HepG2 (cell line): Measurements from ENCODE around the gene LAMP2. TPM values are rescaled to one million over a fixed set of nuclear protein-coding genes. Genes with fewer than 3 reads are reported as not detected.

ENCODE experiments used
- MZF1 ChIP-seq: sonication (generic); formaldehyde crosslinking; IDR thresholded peaks from 2 replicates; pipeline ENCODE4 v1.8.1; 2023; ENCODE audit warnings: mild to moderate bottlenecking, missing genetic modification reagents, borderline replicate concordance
- NCOA2 ChIP-seq: sonication (generic); formaldehyde crosslinking; IDR thresholded peaks from 2 replicates; pipeline ENCODE4 v1.8.0; 2022; ENCODE audit warnings: inconsistent platforms
- NCOR1 ChIP-seq: fragments of 200-600 bp; sonication (generic); IDR thresholded peaks from 2 replicates; pipeline ENCODE4 v1.7.0; 2017; ENCODE audit warnings: antibody characterized with exemption, low read length, borderline replicate concordance
- NFRKB ChIP-seq: fragments of 450-650 bp; IDR thresholded peaks from 2 replicates; pipeline ENCODE4 v1.6.1; 2017
- POGZ ChIP-seq: sonication (generic); formaldehyde crosslinking; IDR thresholded peaks from 2 replicates; pipeline ENCODE4 v1.4.0; 2020; ENCODE audit warnings: mild to moderate bottlenecking, missing genetic modification reagents
- RXRB ChIP-seq: IDR thresholded peaks from 2 replicates; pipeline ENCODE4 v1.6.1; 2016; ENCODE audit warnings: borderline replicate concordance, missing genetic modification reagents, missing compliant biosample characterization
- SAP130 ChIP-seq: IDR thresholded peaks from 2 replicates; pipeline ENCODE4 v1.6.1; 2016; ENCODE audit warnings: low read depth
- ZNF205 ChIP-seq: IDR thresholded peaks from 2 replicates; pipeline ENCODE4 v1.6.1; 2018; ENCODE audit warnings: missing biosample characterization, missing genetic modification reagents
- ZNF407 ChIP-seq: sonication (generic); formaldehyde crosslinking; IDR thresholded peaks from one replicate; pipeline ENCODE4 v1.5.1; 2020; ENCODE audit warnings: mild to moderate bottlenecking, missing genetic modification reagents; ENCODE audit errors: not compliant biosample characterization
- ZNF782 ChIP-seq: sonication (generic); formaldehyde crosslinking; IDR thresholded peaks from 2 replicates; pipeline ENCODE4 v1.4.0; 2020; ENCODE audit warnings: missing genetic modification reagents, mild to moderate bottlenecking, borderline replicate concordance
- polyA plus RNA-seq, 8 experiments: library from polyadenylated mRNA; depleted of rRNA in 3 of 8; stranded (reverse) in 7 of 8; unstranded in 1 of 8; fragments of >200 nt; fragmentation: Illumina TruSeq in 4 of 8; extraction: Trizol in 4 of 8; gene quantifications; 2 replicates each; pipeline versions ENCODE4 v1.2.1 to v1.2.3, GENCODE V29; 2011 to 2016; ENCODE audit warnings: low read depth in 4 of 8, missing spikeins in 1 of 8, mixed read lengths in 1 of 8; ENCODE audit not compliant: insufficient read depth in 1 of 8
- total RNA-seq, 5 experiments: library from RNA; depleted of rRNA; stranded (reverse); fragments of >200 nt; fragmentation: Illumina TruSeq; extraction: Trizol; gene quantifications; 2 replicates each; pipeline ENCODE4 v1.2.3, GENCODE V29; 2016; ENCODE audit warnings: low read depth in 1 of 5
- TF ChIP-seq, protein P1 (sequence below): fragments of 450-650 bp; IDR thresholded peaks from 2 replicates; pipeline ENCODE4 v1.6.1; 2017
- TF ChIP-seq, protein P2 (sequence below): sonication (generic); formaldehyde crosslinking; IDR thresholded peaks from 2 replicates; pipeline ENCODE4 v1.4.0; 2020; ENCODE audit warnings: missing genetic modification reagents
- TF ChIP-seq, protein P3 (sequence below): IDR thresholded peaks from 2 replicates; pipeline ENCODE4 v1.6.1; 2016; ENCODE audit warnings: low read depth, missing genetic modification reagents, missing compliant biosample characterization

Gene LAMP2
- total and polyA plus RNA-seq, 2 of the 13 experiments (the other 11 are each of a cell fraction or from before 2014, with no cell fraction given): 127 to 170 TPM

DNA sequence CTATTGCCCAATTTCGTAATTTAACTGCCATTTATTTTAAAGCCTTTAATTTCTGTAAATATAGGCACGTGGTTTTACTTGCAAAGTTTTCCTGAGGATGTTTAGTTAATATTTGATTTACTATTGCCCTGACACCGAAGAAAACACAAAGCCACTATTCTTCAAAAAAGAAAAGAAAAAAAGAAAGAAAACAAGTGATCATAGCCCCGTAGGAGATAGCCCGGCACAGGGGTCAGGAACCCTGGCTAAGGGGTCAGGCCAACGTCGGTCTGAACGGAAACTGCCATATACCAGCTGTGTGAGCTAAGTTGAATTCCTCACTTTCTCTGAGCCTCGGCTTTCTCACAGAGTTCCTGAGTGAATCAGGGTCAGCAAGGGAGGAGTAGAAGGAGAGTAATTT is 17.7 kb upstream of the LAMP2 start (continued):
- TF ChIP-seq ZNF407 (CRISPR knock-in tag) (no peak), NCOA2 (CRISPR knock-in tag) (peak; percentile 69), RXRB (CRISPR knock-in tag) (peak; percentile 46; the same call in 1 of the 2 replicates), POGZ (0 out of 2 replicates have a peak, but pooled peaks have one; percentile 25), SAP130 (CRISPR knock-in tag) (peak; percentile 61), NFRKB (no peak), NCOR1 (peak; percentile 34; the same call in 1 of the 2 replicates), ZNF205 (CRISPR knock-in tag) (no peak), MZF1 (no peak), ZNF782 (CRISPR knock-in tag) (no peak)
- TF ChIP-seq, protein P1, sequence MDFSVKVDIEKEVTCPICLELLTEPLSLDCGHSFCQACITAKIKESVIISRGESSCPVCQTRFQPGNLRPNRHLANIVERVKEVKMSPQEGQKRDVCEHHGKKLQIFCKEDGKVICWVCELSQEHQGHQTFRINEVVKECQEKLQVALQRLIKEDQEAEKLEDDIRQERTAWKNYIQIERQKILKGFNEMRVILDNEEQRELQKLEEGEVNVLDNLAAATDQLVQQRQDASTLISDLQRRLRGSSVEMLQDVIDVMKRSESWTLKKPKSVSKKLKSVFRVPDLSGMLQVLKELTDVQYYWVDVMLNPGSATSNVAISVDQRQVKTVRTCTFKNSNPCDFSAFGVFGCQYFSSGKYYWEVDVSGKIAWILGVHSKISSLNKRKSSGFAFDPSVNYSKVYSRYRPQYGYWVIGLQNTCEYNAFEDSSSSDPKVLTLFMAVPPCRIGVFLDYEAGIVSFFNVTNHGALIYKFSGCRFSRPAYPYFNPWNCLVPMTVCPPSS: no peak
- TF ChIP-seq, protein P2, sequence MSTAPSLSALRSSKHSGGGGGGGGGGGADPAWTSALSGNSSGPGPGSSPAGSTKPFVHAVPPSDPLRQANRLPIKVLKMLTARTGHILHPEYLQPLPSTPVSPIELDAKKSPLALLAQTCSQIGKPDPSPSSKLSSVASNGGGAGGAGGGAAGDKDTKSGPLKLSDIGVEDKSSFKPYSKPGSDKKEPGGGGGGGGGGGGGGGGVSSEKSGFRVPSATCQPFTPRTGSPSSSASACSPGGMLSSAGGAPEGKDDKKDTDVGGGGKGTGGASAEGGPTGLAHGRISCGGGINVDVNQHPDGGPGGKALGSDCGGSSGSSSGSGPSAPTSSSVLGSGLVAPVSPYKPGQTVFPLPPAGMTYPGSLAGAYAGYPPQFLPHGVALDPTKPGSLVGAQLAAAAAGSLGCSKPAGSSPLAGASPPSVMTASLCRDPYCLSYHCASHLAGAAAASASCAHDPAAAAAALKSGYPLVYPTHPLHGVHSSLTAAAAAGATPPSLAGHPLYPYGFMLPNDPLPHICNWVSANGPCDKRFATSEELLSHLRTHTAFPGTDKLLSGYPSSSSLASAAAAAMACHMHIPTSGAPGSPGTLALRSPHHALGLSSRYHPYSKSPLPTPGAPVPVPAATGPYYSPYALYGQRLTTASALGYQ (CRISPR knock-in tag): peak; percentile 41; the same call in 1 of the 2 replicates
- TF ChIP-seq, protein P3, sequence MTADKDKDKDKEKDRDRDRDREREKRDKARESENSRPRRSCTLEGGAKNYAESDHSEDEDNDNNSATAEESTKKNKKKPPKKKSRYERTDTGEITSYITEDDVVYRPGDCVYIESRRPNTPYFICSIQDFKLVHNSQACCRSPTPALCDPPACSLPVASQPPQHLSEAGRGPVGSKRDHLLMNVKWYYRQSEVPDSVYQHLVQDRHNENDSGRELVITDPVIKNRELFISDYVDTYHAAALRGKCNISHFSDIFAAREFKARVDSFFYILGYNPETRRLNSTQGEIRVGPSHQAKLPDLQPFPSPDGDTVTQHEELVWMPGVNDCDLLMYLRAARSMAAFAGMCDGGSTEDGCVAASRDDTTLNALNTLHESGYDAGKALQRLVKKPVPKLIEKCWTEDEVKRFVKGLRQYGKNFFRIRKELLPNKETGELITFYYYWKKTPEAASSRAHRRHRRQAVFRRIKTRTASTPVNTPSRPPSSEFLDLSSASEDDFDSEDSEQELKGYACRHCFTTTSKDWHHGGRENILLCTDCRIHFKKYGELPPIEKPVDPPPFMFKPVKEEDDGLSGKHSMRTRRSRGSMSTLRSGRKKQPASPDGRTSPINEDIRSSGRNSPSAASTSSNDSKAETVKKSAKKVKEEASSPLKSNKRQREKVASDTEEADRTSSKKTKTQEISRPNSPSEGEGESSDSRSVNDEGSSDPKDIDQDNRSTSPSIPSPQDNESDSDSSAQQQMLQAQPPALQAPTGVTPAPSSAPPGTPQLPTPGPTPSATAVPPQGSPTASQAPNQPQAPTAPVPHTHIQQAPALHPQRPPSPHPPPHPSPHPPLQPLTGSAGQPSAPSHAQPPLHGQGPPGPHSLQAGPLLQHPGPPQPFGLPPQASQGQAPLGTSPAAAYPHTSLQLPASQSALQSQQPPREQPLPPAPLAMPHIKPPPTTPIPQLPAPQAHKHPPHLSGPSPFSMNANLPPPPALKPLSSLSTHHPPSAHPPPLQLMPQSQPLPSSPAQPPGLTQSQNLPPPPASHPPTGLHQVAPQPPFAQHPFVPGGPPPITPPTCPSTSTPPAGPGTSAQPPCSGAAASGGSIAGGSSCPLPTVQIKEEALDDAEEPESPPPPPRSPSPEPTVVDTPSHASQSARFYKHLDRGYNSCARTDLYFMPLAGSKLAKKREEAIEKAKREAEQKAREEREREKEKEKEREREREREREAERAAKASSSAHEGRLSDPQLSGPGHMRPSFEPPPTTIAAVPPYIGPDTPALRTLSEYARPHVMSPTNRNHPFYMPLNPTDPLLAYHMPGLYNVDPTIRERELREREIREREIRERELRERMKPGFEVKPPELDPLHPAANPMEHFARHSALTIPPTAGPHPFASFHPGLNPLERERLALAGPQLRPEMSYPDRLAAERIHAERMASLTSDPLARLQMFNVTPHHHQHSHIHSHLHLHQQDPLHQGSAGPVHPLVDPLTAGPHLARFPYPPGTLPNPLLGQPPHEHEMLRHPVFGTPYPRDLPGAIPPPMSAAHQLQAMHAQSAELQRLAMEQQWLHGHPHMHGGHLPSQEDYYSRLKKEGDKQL: 0 out of 2 replicates have a peak, but pooled peaks have one; percentile 42
